Activated T-cell treated with anti-CD3 and anti-CD28 coated beads, Interleukin-2, amount 50 U/mL, for 24 hours (primary cell): ENCODE data around the gene CORIN.
A peak's percentile ranks its signal among the peaks of the same experiment; 100 is the strongest.

Source experiments
- DNase-seq: peaks from one replicate; pipeline ENCODE4 v3.0.0-alpha.2; 2020
- H3K27ac Mint-ChIP-seq: 2 replicates; pipeline ENCODE4 v1.8.0; 2020; ENCODE audit warnings: mild to moderate bottlenecking, mixed read lengths
- H3K27me3 Mint-ChIP-seq: 2 replicates; pipeline ENCODE4 v1.8.0; 2020; ENCODE audit warnings: mixed read lengths
- H3K36me3 Mint-ChIP-seq: 2 replicates; pipeline ENCODE4 v1.8.0; 2020; ENCODE audit warnings: low read depth, mixed read lengths
- H3K4me1 Mint-ChIP-seq: 2 replicates; pipeline ENCODE4 v1.8.0; 2020; ENCODE audit warnings: low read depth, mixed read lengths
- H3K4me3 Mint-ChIP-seq: 2 replicates; pipeline ENCODE4 v1.8.0; 2020; ENCODE audit warnings: mild to moderate bottlenecking, moderate library complexity, mixed read lengths
- H3K9me3 Mint-ChIP-seq: 2 replicates; pipeline ENCODE4 v1.8.0; 2020; ENCODE audit warnings: mixed read lengths

The CORIN gene

GRCh38 chr4:47842985-47843384 lies 5.1 kb upstream of the CORIN start:
- Mint-ChIP-seq H3K4me3 (no peak overlapping the region), H3K27ac (no peak overlapping the region), H3K27me3 (peaks cover 1% of the 10 kb centered on the region), H3K4me1 (peaks cover 21% of the 10 kb centered on the region), H3K36me3 (peaks cover 37% of the 10 kb centered on the region), H3K9me3 (no peaks in the 10 kb centered on the region)
- DNase-seq = no peak

- peaks cover 41% of the 10 kb centered on the region for H3K4me1 Mint-ChIP-seq
- no peak for DNase-seq
- peaks cover 17% of the 10 kb centered on the region for H3K36me3 Mint-ChIP-seq
- peaks cover 11% of the 10 kb centered on the region for H3K27me3 Mint-ChIP-seq
- H3K4me3 Mint-ChIP-seq = no peak overlapping the region
- H3K9me3 Mint-ChIP-seq = no peaks in the 10 kb centered on the region
- no peak overlapping the region for H3K27ac Mint-ChIP-seq
Measured at GRCh38 chr4:47840291-47840690, 2.4 kb upstream of the CORIN start.

- Mint-ChIP-seq H3K4me3 (no peak overlapping the region), H3K9me3 (no peaks in the 10 kb centered on the region), H3K27ac (peak overlapping the region; percentile 47), H3K27me3 (peaks cover 11% of the 10 kb centered on the region), H3K36me3 (peaks cover 14% of the 10 kb centered on the region), H3K4me1 (peaks cover 41% of the 10 kb centered on the region)
- DNase-seq = peak; percentile 56
Measured at GRCh38 chr4:47839259-47839658, 1.4 kb upstream of the CORIN start.

GRCh38 chr4:47838445-47838844 lies 578 bp upstream of the CORIN start:
- Mint-ChIP-seq H3K27me3 (peaks cover 11% of the 10 kb centered on the region), H3K9me3 (no peaks in the 10 kb centered on the region), H3K4me1 (peaks cover 41% of the 10 kb centered on the region), H3K36me3 (peaks cover 6% of the 10 kb centered on the region), H3K4me3 (peak overlapping the region; percentile 81), H3K27ac (no peak overlapping the region)
- no peak for DNase-seq

GRCh38 chr4:47837094-47837907 lies 566 bp downstream of the CORIN start:
- Mint-ChIP-seq H3K9me3 (no peaks in the 10 kb centered on the region), H3K27ac (peak overlapping the region; percentile 26), H3K4me1 (peaks cover 41% of the 10 kb centered on the region), H3K36me3 (no peaks in the 10 kb centered on the region), H3K4me3 (peak overlapping the region; percentile 81), H3K27me3 (peaks cover 11% of the 10 kb centered on the region)
- DNase-seq = peak; percentile 67

GRCh38 chr4:47836641-47837093 lies 1.2 kb downstream of the CORIN start:
- peak overlapping the region; percentile 81 for H3K4me3 Mint-ChIP-seq
- peak; percentile 70 for DNase-seq
- H3K27me3 Mint-ChIP-seq = peaks cover 11% of the 10 kb centered on the region
- H3K4me1 Mint-ChIP-seq = peaks cover 42% of the 10 kb centered on the region
- H3K9me3 Mint-ChIP-seq = no peaks in the 10 kb centered on the region
- no peaks in the 10 kb centered on the region for H3K36me3 Mint-ChIP-seq
- peak overlapping the region; percentile 26 for H3K27ac Mint-ChIP-seq

GRCh38 chr4:47835494-47835893 lies 2.4 kb downstream of the CORIN start:
- no peak overlapping the region for H3K4me3 Mint-ChIP-seq
- H3K4me1 Mint-ChIP-seq = peaks cover 47% of the 10 kb centered on the region
- no peak overlapping the region for H3K27ac Mint-ChIP-seq
- peaks cover 11% of the 10 kb centered on the region for H3K27me3 Mint-ChIP-seq
- no peaks in the 10 kb centered on the region for H3K36me3 Mint-ChIP-seq
- no peaks in the 10 kb centered on the region for H3K9me3 Mint-ChIP-seq
- DNase-seq = no peak

GRCh38 chr4:47831026-47831679 lies 6.7 kb downstream of the CORIN start:
- H3K27ac Mint-ChIP-seq = no peak overlapping the region
- DNase-seq = no peak
- no peak overlapping the region for H3K4me3 Mint-ChIP-seq
- no peaks in the 10 kb centered on the region for H3K36me3 Mint-ChIP-seq
- peaks cover 26% of the 10 kb centered on the region for H3K4me1 Mint-ChIP-seq
- H3K9me3 Mint-ChIP-seq = no peaks in the 10 kb centered on the region
- peaks cover 9% of the 10 kb centered on the region for H3K27me3 Mint-ChIP-seq

GRCh38 chr4:47830265-47831025 lies 7.4 kb downstream of the CORIN start:
- no peak overlapping the region for H3K4me3 Mint-ChIP-seq
- H3K4me1 Mint-ChIP-seq = peaks cover 20% of the 10 kb centered on the region
- H3K27me3 Mint-ChIP-seq = peaks cover 4% of the 10 kb centered on the region
- H3K36me3 Mint-ChIP-seq = no peaks in the 10 kb centered on the region
- no peak for DNase-seq
- no peak overlapping the region for H3K27ac Mint-ChIP-seq
- no peaks in the 10 kb centered on the region for H3K9me3 Mint-ChIP-seq

GRCh38 chr4:47829438-47829837 lies 8.4 kb downstream of the CORIN start:
- no peak for DNase-seq
- H3K27ac Mint-ChIP-seq = no peak overlapping the region
- no peak overlapping the region for H3K4me3 Mint-ChIP-seq
- no peaks in the 10 kb centered on the region for H3K36me3 Mint-ChIP-seq
- peaks cover 4% of the 10 kb centered on the region for H3K27me3 Mint-ChIP-seq
- H3K9me3 Mint-ChIP-seq = no peaks in the 10 kb centered on the region
- H3K4me1 Mint-ChIP-seq = peaks cover 20% of the 10 kb centered on the region

- H3K9me3 Mint-ChIP-seq = no peaks in the 10 kb centered on the region
Measured at GRCh38 chr4:47827343-47828047, 10.4 kb downstream of the CORIN start.

GRCh38 chr4:47824840-47825239 lies 13.0 kb downstream of the CORIN start:
- Mint-ChIP-seq H3K36me3 (no peaks in the 10 kb centered on the region), H3K27me3 (no peaks in the 10 kb centered on the region), H3K4me3 (no peak overlapping the region), H3K27ac (no peak overlapping the region), H3K9me3 (no peaks in the 10 kb centered on the region), H3K4me1 (peaks cover 9% of the 10 kb centered on the region)
- DNase-seq = no peak

More at GRCh38 chr4:47827343-47828047, 10.4 kb downstream of the CORIN start:
- DNase-seq = no peak
- Mint-ChIP-seq H3K4me1 (peaks cover 20% of the 10 kb centered on the region), H3K27me3 (peaks cover 4% of the 10 kb centered on the region), H3K36me3 (no peaks in the 10 kb centered on the region), H3K4me3 (no peak overlapping the region), H3K27ac (no peak overlapping the region)

- no peaks in the 10 kb centered on the region for H3K36me3 Mint-ChIP-seq
- H3K9me3 Mint-ChIP-seq = no peaks in the 10 kb centered on the region
- peaks cover 2% of the 10 kb centered on the region for H3K4me1 Mint-ChIP-seq
- H3K27ac Mint-ChIP-seq = no peak overlapping the region
- DNase-seq = no peak
- peaks cover 17% of the 10 kb centered on the region for H3K27me3 Mint-ChIP-seq
- no peak overlapping the region for H3K4me3 Mint-ChIP-seq
Measured at GRCh38 chr4:47819178-47819577, 18.7 kb downstream of the CORIN start.

- H3K27ac Mint-ChIP-seq = no peak overlapping the region
- DNase-seq = no peak
- no peaks in the 10 kb centered on the region for H3K9me3 Mint-ChIP-seq
- no peaks in the 10 kb centered on the region for H3K36me3 Mint-ChIP-seq
- H3K27me3 Mint-ChIP-seq = peaks cover 27% of the 10 kb centered on the region
- H3K4me3 Mint-ChIP-seq = no peak overlapping the region
- peaks cover 2% of the 10 kb centered on the region for H3K4me1 Mint-ChIP-seq
Measured at GRCh38 chr4:47817275-47817674, 20.6 kb downstream of the CORIN start.
